ENCODE results near the gene BIRC5.
A peak's percentile ranks its signal among the peaks of the same experiment; 100 is the strongest.

BIRC5 gene

GRCh38 chr17:78183916-78184315 is 30.1 kb upstream of the BIRC5 start:
- H3K4me3 ChIP-seq (ENCODE audit: low read depth, low read length) = no peak overlapping the region

GRCh38 chr17:78184351-78184750 is 29.7 kb upstream of the BIRC5 start:
- no peak overlapping the region for H3K4me3 ChIP-seq (ENCODE audit: low read depth, low read length)

GRCh38 chr17:78184868-78185267 is 29.2 kb upstream of the BIRC5 start:
- H3K4me3 ChIP-seq (ENCODE audit: low read depth, low read length) = no peak overlapping the region

- H3K4me3 ChIP-seq (ENCODE audit: low read depth, low read length) = peak overlapping the region; percentile 47
Observed at GRCh38 chr17:78185981-78186691, 27.9 kb upstream of the BIRC5 start.

GRCh38 chr17:78186692-78187595 is 27.1 kb upstream of the BIRC5 start, which contains the start of the genes AFMID and TK1:
AFMID (plus strand) TSS chr17:78187362; CDS start chr17:78187371, 9 bp downstream.
TK1 (minus strand) TSS chr17:78187052; CDS start chr17:78186994, 58 bp downstream.
- H3K4me3 ChIP-seq (ENCODE audit: low read depth, low read length) = peak within 1 kb of the TSS; percentile 67

GRCh38 chr17:78196716-78197115 is 17.3 kb upstream of the BIRC5 start:
- H3K4me3 ChIP-seq (ENCODE audit: low read depth, low read length) = no peak overlapping the region

GRCh38 chr17:78197147-78197832 is 16.8 kb upstream of the BIRC5 start:
- H3K4me3 ChIP-seq (ENCODE audit: low read depth, low read length) = no peak overlapping the region

- no peak overlapping the region for H3K4me3 ChIP-seq (ENCODE audit: low read depth, low read length)
Observed at GRCh38 chr17:78200451-78200850, 13.6 kb upstream of the BIRC5 start.

- H3K4me3 ChIP-seq (ENCODE audit: low read depth, low read length) = no peak overlapping the region
Observed at GRCh38 chr17:78202666-78203065, 11.4 kb upstream of the BIRC5 start.

GRCh38 chr17:78204387-78205123 is 9.5 kb upstream of the BIRC5 start:
- no peak overlapping the region for H3K4me3 ChIP-seq (ENCODE audit: low read depth, low read length)

GRCh38 chr17:78205124-78205775 is 8.8 kb upstream of the BIRC5 start:
- H3K4me3 ChIP-seq (ENCODE audit: low read depth, low read length) = no peak overlapping the region

GRCh38 chr17:78206298-78206697 is 7.8 kb upstream of the BIRC5 start:
- no peak overlapping the region for H3K4me3 ChIP-seq (ENCODE audit: low read depth, low read length)

- H3K4me3 ChIP-seq (ENCODE audit: low read depth, low read length) = no peak overlapping the region
Observed at GRCh38 chr17:78208486-78208885, 5.6 kb upstream of the BIRC5 start.

GRCh38 chr17:78210111-78210510 is 3.9 kb upstream of the BIRC5 start:
- no peak overlapping the region for H3K4me3 ChIP-seq (ENCODE audit: low read depth, low read length)

GRCh38 chr17:78211032-78211431 is 3.0 kb upstream of the BIRC5 start:
- H3K4me3 ChIP-seq (ENCODE audit: low read depth, low read length) = no peak overlapping the region

- H3K4me3 ChIP-seq (ENCODE audit: low read depth, low read length) = peak overlapping the region; percentile 88
Observed at GRCh38 chr17:78214706-78215061, 631 bp downstream of the BIRC5 start.

GRCh38 chr17:78219396-78220150 is 5.5 kb downstream of the BIRC5 start:
- no peak overlapping the region for H3K4me3 ChIP-seq (ENCODE audit: low read depth, low read length)

- H3K4me3 ChIP-seq (ENCODE audit: low read depth, low read length) = no peak overlapping the region
Observed at GRCh38 chr17:78223061-78223460, 9.0 kb downstream of the BIRC5 start.

GRCh38 chr17:78223765-78224164 is 9.7 kb downstream of the BIRC5 start:
- H3K4me3 ChIP-seq (ENCODE audit: low read depth, low read length) = no peak overlapping the region
